ENCODE measurements around the gene ARL14EPL. TPM values are rescaled to one million over a fixed set of nuclear protein-coding genes. Genes with fewer than 3 reads are reported as not detected.

The ARL14EPL gene
- total RNA-seq, 2 experiments from 2014 or later, result not detected

GRCh38 chr5:116013207-116013785 lies 19.0 kb upstream of the ARL14EPL start:
- H2AFZ ChIP-seq (ENCODE audit: low read length), result no peak overlapping the region
- H3K9me2 ChIP-seq (ENCODE audit: insufficient read depth, low read length), result no peaks in the 10 kb centered on the region
- H3K79me2 ChIP-seq (ENCODE audit: insufficient read depth, low read depth, low read length), result no peaks in the 10 kb centered on the region
- H3K36me3 ChIP-seq (ENCODE audit: insufficient read depth, low read length), result no peaks in the 10 kb centered on the region
- H3K4me1 ChIP-seq (ENCODE audit: insufficient read depth, low read length, poor library complexity, severe bottlenecking), result no peaks in the 10 kb centered on the region
- no peak overlapping the region for H3K4me2 ChIP-seq (ENCODE audit: low read length)
- H3K4me3 ChIP-seq (ENCODE audit: low read depth, low read length, poor library complexity, severe bottlenecking), result no peak overlapping the region
- H3K9me3 ChIP-seq (ENCODE audit: low read length), result no peaks in the 10 kb centered on the region
- H3K27ac ChIP-seq (ENCODE audit: low read depth, low read length, poor library complexity, severe bottlenecking), result no peak overlapping the region
- DNase-seq (ENCODE audit: low spot score), result no peak
- ChIA-PET POLR2A (interaction anchor here (0.5 to 0.6 kb wide), 2 partner anchors 87 to 103 kb away, joined by 3 read pairs; no protein-coding TSS in a partner anchor), CTCF (ENCODE audit: unreplicated experiment) (no interaction called here)
- intact Hi-C loops (cut with micrococcal nuclease; ENCODE audit: unreplicated experiment), result no loop called here
- H4K20me1 ChIP-seq (ENCODE audit: insufficient read depth, low read length), result no peaks in the 10 kb centered on the region
- BruUV-seq (replicated peaks), result no TSS peak
- TF ChIP-seq CTCF (conservative IDR thresholded peaks at IDR 0.05; ENCODE audit: low read length) (no peak), EZH2phosphoT487 (IDR thresholded peaks at IDR 0.05; ENCODE audit: borderline replicate concordance, low read depth, low read length) (no peak)

GRCh38 chr5:116013936-116014335 lies 18.3 kb upstream of the ARL14EPL start:
- H3K4me2 ChIP-seq (ENCODE audit: low read length), result no peak overlapping the region
- H3K79me2 ChIP-seq (ENCODE audit: insufficient read depth, low read depth, low read length), result no peaks in the 10 kb centered on the region
- H3K36me3 ChIP-seq (ENCODE audit: insufficient read depth, low read length), result no peaks in the 10 kb centered on the region
- BruUV-seq (replicated peaks), result no TSS peak
- H3K9me2 ChIP-seq (ENCODE audit: insufficient read depth, low read length), result no peaks in the 10 kb centered on the region
- no peaks in the 10 kb centered on the region for H4K20me1 ChIP-seq (ENCODE audit: insufficient read depth, low read length)
- no peaks in the 10 kb centered on the region for H3K9me3 ChIP-seq (ENCODE audit: low read length)
- ChIA-PET CTCF (ENCODE audit: unreplicated experiment) (no interaction called here), POLR2A (no interaction called here)
- no peak overlapping the region for H3K4me3 ChIP-seq (ENCODE audit: low read depth, low read length, poor library complexity, severe bottlenecking)
- DNase-seq (ENCODE audit: low spot score), result no peak
- TF ChIP-seq CTCF (conservative IDR thresholded peaks at IDR 0.05; ENCODE audit: low read length), result no peak
- TF ChIP-seq EZH2phosphoT487 (IDR thresholded peaks at IDR 0.05; ENCODE audit: borderline replicate concordance, low read depth, low read length), result no peak
- H2AFZ ChIP-seq (ENCODE audit: low read length), result no peak overlapping the region
- intact Hi-C loops (cut with micrococcal nuclease; ENCODE audit: unreplicated experiment), result loop anchor here (2.0 kb wide), 1 partner anchor 67 kb away; no protein-coding TSS in a partner anchor
- H3K4me1 ChIP-seq (ENCODE audit: insufficient read depth, low read length, poor library complexity, severe bottlenecking), result no peaks in the 10 kb centered on the region
- no peak overlapping the region for H3K27ac ChIP-seq (ENCODE audit: low read depth, low read length, poor library complexity, severe bottlenecking)

- no peak for TF ChIP-seq EZH2phosphoT487 (IDR thresholded peaks at IDR 0.05; ENCODE audit: borderline replicate concordance, low read depth, low read length)
- Histone ChIP-seq H3K4me3 (ENCODE audit: low read depth, low read length, poor library complexity, severe bottlenecking) (no peak overlapping the region), H3K9me3 (ENCODE audit: low read length) (no peaks in the 10 kb centered on the region), H2AFZ (ENCODE audit: low read length) (no peak overlapping the region), H3K4me1 (ENCODE audit: insufficient read depth, low read length, poor library complexity, severe bottlenecking) (no peaks in the 10 kb centered on the region), H3K36me3 (ENCODE audit: insufficient read depth, low read length) (no peaks in the 10 kb centered on the region), H4K20me1 (ENCODE audit: insufficient read depth, low read length) (no peaks in the 10 kb centered on the region), H3K79me2 (ENCODE audit: insufficient read depth, low read depth, low read length) (no peaks in the 10 kb centered on the region), H3K9me2 (ENCODE audit: insufficient read depth, low read length) (no peaks in the 10 kb centered on the region), H3K27ac (ENCODE audit: low read depth, low read length, poor library complexity, severe bottlenecking) (no peak overlapping the region), H3K4me2 (ENCODE audit: low read length) (no peak overlapping the region)
- ChIA-PET CTCF (ENCODE audit: unreplicated experiment) (no interaction called here), POLR2A (no interaction called here)
- no peak for DNase-seq (ENCODE audit: low spot score)
- intact Hi-C loops (cut with micrococcal nuclease; ENCODE audit: unreplicated experiment), result no loop called here
- no TSS peak for BruUV-seq (replicated peaks)
These were observed 8.7 kb upstream of the ARL14EPL start for GRCh38 chr5:116023619-116024018.

Data from OCI-LY7 (cell line).